DMS 273 treated with DMSO at 0.1 percent for 48 hours (cell line): ENCODE data around the gene CCR5AS.
"Not testable (repeated sequence)": the region's sequence is repeated elsewhere in the genome, so short reads cannot be mapped to it uniquely, and the experiment has no call there.

Experiments
- DNase-seq: peaks from one replicate; lab custom pipeline; 2025; lab: John Stamatoyannopoulos, UW

Gene CCR5AS

DNA sequence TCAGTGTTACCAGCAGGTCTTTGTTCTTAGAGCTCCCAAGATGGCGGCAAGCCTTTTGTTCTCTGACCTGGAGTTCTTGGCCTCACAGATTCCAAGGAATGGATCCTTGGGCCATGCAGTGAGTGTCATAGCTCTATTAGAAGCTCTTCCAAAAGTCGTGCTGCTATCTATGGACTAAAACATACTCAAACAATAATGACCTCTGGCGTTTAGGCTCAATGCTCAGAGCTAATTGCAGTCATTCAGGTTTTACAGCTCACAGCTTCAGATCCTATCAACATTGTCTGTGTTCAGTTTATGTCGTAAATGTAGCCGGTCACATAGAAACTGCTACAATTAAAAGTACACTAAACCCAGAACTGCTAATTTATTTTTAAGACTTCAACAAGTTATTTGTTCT lies 22.4 kb upstream of the CCR5AS start:
- no peak for DNase-seq

DNA sequence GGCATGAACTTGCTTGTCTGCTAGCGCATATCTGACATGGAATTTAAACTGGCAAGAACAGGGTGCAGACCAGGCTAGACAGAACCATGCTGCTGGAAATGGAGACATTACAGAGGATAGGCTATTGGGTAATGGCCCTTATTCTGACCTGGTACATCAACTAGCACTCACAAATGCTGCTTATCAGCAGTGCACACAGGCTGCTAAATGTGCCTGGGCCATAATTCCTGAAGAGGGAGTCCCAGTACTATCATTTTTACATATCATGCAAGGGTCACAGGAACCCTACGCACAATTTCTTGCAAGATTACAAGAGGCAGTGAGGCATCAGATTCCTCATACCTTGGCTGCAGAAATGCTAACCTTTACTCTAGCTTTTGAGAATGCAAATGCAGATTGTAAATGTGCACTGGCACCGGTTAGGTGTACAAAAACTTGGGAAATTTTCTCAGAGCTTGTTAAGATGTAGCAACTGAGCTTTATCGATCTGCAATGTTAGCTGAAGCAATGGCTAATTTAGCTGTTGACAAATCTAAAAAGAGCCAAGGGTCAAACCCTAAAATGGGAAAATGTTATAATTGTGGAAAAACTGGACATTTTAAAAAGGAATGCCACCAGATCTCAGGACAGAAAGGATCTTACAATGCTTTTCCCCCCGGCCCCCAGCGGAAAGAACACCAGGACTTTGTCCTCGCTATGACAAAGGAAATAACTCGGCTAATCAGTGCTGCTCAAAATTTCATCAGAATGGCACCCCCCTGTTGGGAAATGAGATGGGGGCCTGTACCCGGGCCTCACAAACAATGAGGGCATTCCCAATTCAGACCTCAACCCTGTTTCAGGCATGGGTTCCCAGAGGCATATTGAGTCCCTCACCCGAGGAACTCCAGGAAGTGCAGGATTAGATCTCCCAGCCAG lies 21.3 kb upstream of the CCR5AS start:
- no peak for DNase-seq

DNA sequence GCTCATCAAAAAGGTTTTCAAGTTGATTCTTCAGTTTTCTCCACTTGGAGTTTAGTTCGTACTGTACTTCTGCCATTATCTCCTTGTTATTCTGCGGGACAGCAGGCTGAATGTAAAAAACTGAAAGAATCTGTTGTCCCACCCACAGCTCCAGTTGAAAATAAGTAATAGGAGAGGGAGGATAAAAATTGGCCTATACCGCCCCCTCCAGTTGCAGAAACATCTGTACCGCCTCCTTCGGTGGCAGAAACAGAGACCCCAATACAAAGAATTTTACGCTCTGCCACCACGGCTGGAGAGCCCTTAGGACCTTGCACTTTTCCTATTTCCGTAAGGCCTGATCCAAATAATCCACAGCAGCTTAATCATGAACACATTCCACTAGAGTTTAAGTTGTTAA lies 20.5 kb upstream of the CCR5AS start:
- DNase-seq = not testable (repeated sequence)

DNA sequence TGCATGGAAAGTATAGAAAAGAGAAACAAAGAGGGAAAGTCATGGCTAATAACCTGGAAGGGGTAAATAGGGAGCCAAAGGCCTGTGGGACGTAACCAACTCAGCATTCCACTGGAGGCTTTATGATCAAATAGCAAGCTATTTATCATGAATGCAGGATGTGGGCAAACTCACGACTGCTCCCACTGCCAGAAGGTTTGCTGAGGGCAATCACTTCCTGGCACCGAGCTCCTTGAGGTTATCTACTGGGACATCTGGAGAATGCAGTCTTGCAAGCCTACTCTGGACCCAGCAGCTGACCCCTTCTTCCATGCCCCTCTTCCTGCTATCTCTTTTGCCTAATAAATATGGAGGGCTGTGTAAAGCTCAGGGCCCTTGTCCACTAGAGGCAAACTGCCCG lies 19.6 kb upstream of the CCR5AS start:
- DNase-seq = not testable (repeated sequence)

DNA sequence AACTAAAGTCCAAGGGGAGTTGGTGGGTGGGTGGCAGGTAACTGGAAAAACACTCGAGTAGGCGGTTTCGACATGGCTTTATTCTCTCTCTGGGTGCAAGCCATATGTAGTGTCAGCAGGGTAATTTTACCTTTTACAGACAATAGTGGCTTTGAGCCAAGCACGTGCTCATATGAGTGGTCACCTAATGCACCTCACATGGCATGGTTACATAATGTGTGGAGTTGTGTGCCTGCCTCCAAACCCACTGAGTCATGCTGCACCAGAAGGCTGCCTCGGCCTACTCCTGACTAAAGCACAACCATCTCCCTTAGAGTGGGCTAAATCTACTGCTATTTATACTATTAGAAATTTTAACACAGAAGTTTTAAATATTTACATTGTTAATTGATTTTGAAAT lies 16.7 kb upstream of the CCR5AS start:
- DNase-seq = no peak

DNA sequence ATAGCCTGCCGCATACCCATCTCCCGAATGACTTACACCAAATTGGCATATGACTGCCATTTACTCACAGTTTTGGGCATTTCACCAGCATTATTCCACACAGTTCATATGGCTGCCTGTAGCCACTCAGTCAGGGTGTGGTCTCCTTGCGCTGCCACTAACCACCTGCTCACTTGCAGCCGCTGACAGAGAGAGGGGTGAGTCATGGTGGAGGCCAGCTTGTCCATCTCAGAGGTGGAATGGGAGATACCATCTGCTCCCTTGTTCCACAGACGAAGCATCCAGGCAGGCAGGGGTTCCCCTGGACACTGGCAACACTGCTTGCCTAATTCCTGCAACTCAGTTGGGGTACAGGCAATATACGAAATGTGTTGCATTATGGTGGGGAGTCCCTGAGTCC lies 15.8 kb upstream of the CCR5AS start:
- peak; percentile 36 for DNase-seq

DNA sequence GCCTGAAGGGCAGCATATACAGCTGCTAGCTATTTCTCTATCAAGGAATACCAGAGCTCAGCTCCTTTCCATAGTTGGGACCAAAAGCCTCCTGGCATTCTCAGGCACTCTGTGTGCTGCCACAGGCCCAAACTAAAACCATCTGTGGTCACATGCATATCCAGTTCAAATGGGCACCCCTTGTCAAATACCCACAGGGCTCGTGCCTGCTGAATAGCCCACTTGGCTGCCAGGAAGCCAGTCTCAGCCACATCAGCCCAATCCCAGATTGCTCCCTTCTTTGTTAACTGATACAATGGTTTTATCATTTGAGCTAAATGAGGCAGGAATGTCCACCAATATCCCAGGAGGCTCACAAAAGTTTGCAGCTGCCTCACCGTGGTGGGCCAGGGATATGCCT lies 14.1 kb upstream of the CCR5AS start:
- DNase-seq = no peak

DNA sequence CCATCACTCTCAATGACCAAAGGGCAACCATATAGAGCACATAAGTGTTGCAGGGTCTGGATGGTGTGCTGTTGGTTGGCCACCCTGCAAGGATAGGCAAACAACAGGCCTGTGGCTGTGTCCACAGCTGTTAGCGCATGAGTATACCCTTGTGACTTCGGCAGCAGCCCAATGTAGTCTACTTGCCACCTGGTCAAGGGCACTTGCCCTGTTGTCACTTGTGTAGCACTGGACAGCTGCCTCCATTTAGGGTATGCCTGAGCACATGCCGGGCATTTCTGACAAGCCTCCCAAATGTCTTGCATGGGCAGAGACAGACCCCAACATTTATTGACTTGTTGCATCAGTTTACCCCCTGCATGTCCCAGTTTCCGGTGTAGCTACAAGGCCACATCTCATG lies 12.9 kb upstream of the CCR5AS start:
- DNase-seq = no peak

DNA sequence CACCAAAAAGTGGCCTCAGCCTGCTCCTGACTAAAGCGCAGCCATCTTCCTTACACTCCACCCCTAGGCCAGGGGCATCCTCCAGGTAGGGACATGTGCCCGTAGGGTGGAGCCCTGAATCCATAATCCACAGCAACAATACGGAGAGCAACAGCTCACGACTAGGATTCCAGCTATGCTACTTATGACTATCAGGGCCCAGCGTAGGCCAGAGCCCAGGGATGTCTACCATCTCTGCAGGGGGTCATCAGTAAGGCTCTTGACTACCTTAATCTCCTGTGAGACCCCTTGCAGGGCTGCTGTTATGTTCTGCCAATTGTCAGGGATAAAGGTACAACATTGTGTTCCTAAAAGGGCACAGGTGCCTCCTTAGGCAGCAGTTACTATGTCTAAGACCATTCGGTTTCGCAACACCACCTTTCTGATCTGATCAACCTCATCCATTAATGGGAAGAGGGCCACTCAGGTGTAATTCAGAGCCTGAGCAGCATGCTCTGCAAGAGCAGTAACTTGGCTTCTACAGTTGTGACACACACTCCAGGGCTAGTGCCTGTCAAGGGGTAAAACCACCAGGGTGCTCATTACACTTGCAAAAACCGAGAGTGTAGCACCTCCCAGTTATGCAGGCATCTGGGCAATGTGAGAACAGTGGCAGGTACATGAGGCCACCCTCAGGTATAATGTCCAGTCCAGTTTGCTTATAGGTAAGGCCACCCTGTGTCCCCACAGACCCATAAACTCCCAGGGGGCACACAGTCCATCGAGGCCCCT lies 11.2 kb upstream of the CCR5AS start:
- no peak for DNase-seq

DNA sequence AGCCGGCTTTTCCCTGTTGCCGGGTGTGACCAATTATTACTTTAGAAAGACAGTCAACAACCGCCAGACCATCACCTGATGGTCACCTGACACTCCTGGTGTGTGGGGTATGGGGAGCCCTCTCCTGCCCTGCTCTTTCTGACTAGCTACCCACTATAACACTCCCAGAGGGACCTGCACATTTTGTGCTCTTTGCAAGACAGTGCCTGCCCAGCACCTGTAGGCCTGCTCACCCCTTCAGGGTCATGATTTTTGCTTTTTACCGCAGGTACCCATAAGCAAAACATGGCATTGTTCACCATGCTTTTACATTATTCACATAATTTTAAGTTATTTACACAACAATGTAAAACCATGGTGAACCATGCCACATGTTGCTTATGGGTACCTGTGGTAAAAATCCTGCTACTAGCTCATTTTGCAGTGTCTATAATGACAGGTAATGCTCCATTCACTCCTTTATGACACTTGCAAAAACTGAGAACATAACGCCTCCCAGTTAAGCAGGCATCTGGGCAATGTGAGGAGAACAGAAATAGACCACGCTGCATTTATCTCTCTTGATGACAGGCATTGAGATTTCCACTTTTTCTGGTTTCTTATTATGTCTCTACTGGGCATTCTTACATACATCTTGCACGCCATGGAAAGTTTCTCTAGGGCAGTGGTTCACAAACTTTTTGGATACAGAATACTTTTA lies 10.1 kb upstream of the CCR5AS start:
- no peak for DNase-seq

DNA sequence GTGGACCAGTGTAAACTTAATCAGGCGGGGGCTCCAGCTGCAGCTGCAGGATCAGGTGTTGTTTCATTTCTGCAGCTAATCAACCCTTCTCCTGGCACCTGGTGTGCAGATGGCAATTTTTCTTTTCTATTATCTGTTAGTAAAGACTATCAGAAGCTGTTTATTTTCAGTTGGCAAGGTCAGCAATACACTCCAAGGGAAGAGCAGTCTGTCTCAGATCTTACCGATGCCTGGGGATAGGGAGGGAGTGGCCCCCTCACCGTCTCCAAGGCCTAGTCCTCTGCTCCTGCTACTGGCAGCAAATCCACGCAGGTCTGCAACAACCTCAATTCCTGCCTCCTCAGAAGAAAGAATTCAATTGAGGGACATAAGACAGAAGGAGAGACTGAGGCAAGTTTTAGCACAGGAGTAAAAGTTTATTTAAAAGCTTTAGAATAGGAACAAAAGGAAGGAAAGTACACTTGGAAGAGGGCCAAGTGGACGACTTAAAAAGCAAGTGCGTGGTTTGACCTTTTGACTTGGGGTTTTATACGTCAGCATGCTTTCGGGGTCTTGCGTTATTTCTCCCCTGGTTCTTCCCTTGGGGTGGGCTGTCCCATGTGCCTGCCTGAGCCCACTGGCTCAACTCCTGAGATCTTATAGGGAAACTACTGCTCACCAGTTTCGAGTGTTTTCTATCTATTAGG lies 9.4 kb upstream of the CCR5AS start:
- DNase-seq = peak; percentile 4

DNA sequence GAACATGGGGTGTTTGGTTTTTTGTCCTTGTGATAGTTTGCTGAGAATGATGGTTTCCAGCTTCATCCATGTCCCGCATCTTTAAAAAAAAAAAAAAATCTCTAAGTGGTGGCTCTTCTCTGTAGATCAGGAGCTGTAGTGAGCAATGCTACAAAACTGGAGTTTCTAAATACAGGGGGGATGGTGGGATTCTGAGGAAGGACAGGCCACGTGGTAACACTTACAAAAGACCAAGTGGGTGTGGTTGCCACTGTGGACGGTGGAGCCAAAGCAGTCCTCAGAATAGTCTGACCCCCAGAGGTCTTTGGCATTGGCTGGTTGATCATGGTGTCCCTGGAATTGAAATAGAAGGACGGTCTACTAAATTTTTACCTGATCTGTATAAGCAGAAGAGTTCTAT lies 7.9 kb upstream of the CCR5AS start:
- DNase-seq = no peak

DNA sequence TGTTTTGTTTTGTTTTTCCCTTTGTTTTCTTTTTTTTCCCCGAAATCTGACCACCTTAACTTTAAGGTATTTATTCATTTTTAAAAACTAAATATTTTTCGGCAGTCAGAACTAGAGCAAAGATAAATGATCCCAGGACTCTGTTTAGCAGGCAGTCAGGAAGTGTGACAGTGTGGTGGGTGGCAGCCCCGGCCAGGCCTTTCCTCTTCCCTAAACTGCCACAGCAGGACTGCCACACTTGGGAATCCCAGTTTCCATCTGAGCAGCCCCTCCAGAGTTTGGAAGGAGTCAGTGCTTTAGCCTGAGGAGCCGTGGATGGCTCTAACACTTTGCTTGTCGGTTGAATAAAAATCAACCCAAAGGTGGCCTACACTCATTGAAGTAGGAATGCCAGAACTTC lies 7.1 kb upstream of the CCR5AS start:
- no peak for DNase-seq

DNA sequence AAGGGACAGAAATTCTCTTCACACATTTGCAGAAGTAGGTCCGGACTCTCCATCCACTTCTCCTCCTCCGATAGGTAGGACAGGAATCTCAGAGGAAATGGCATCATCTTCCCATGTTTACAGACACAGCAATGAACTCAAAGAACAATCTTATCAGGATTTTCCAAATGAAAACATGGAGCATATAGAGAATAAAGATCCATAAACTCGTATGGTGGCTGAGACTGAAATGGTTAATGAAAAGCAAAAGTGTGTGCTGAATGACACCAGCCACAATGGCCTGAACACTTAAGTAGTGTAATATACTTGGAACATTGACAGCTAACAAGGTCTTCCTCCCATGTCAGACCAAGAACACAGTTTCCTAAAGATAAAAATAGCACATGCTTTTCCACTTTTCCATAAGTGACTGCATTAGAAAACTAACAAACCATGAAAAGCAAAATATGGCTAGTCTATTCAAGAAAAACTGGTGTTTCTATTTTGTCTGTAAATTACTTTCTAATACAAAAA lies 6.0 kb upstream of the CCR5AS start:
- no peak for DNase-seq

DNA sequence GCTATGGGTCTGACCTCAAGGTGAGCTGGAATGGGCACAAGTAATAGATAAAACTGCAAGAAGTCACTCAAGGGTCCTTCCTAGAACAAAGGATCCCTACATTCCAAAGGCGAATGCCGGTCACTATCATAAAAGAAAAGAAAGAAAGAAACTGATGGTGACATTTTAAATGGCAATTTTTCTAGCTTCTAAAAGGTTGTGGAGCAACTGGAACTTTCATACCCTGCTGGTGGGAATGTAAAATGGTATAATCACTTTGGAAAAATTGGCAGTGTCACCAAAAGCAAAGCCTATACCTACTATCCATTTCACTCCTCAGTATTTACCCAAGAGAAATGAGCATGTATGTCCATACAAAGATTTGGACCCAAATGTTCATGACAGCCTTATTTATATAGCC lies 4.4 kb upstream of the CCR5AS start:
- DNase-seq = no peak

DNA sequence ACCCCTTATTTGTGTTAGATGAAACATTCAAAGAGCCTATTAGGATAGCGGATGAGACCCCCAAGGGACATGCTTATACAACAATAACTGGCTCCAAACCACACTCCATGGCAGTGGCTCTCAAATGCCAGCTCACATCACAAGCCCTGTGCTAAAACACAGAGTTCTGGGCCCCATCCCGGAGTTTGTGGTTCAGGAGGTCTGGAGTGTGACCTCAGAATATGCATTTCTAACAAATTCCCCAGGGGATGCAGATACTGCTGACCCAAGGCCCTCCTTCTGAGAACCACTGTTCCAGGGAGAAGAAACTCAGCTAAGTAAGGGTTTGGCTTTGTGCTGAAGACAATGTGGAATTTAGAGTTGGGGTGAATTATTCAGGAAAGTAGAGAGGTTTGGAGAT lies 3.8 kb upstream of the CCR5AS start:
- no peak for DNase-seq

DNA sequence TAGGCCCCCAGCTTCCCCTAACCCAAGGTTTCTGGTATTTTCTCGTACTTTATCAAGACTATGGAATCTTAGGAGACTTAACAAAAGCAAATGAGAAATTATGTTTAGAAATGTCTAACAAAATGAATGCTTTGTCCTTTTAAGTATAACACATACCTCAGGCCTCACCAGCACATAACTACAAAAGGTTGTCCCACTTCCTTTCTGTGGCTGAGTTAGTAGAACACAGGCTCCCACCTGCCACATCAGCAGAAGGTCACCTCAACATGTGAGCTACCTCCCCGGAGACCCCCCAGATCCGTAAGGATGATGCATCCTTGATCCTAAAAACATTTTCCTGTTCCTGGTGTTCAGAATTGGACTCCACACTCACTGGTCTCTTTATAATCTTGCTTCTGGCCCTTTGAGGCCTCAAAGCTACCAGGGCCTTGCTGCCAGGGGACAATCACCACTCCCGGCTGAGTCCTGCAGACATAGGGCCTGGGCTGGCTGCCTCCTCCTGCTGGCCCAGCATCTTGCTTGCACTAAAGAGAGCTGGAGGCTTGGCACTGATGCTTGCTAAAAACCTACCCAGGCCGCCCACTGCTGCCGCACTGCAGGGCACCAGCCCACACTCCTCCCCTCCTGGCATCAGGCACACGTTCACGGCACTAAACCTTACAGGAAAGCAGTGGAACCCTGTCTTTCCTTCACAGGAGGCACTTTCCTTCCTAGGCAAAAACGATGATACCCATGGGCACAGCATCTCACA lies 3.0 kb upstream of the CCR5AS start:
- no peak for DNase-seq

DNA sequence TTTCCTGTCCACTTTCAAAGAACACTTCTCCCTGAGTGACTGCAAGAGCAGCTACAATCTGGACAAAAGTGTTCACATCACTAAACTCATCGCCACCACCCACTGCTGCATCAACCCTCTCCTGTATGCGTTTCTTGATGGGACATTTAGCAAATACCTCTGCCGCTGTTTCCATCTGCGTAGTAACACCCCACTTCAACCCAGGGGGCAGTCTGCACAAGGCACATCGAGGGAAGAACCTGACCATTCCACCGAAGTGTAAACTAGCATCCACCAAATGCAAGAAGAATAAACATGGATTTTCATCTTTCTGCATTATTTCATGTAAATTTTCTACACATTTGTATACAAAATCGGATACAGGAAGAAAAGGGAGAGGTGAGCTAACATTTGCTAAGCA lies 2.0 kb upstream of the CCR5AS start:
- DNase-seq = no peak

DNA sequence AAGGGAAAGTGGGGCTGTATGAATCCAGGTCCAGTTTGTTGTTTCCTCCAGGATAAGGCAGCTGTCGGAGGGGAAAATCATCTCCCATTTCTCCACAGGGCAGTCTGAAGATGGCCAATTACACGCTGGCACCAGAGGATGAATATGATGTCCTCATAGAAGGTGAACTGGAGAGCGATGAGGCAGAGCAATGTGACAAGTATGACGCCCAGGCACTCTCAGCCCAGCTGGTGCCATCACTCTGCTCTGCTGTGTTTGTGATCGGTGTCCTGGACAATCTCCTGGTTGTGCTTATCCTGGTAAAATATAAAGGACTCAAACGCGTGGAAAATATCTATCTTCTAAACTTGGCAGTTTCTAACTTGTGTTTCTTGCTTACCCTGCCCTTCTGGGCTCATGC lies 1.1 kb upstream of the CCR5AS start:
- no peak for DNase-seq

DNA sequence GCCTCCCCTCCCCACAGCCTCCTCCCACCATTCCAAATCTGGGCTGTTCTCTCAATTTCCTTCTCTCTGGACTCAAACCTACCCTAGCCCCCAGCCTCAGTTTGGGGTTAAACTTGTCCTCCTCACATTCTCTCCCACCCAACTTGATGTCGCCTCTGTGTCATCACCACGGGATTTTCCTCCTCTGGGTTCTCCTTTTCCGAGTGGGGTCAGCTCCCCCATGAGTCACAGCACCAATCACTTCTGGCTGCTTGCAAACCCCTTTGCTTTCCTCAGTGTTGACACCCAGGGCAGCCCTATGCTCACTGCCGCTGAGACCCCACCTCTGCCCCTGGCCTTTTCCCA lies 451 bp downstream of the CCR5AS start:
- DNase-seq = no peak

DNA sequence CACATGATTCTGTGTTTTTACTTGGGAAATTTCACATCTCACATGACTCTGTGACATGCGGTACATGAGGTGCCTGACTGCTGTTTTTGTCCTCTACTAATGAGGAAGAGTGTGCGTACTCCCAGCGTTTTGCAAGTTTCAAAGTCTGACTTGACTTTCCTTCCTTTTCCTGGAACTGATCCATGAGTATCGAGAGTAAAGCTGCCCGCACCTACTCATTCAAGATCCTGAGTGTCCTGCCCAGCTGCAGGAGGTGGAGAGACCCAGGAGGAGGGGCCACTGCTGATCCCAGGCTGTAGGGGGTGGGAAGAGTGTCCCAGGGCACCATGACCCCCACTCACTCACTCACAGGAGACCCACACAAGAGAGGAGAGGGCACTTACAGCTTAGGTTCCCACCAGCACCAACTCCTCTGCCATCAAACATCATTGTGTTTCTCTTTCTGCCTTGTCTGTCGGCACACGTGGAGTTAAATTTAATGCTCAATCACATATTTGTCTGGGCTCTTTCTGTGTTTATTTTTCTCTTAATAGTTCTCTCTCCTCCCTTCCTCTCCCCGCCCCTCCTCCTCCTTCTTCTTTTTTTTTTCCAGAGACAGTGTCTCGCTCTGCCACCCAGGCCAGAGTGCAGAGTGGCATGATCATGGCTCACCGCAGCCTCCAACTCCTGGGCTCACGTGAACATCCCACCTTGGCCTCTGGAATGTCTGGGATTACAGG lies 1.4 kb downstream of the CCR5AS start:
- no peak for DNase-seq
